Choroid plexus epithelial cell (primary cell): ENCODE data around the gene ADCYAP1.

ENCODE experiments used
- DNase-seq: peaks from one replicate; pipeline ENCODE4 v3.0.0-alpha.2; 2010; ENCODE audit warnings: low read depth
- H3K4me3 ChIP-seq: 2 replicates; pipeline ENCODE4 v1.5.1; 2011; ENCODE audit warnings: low read depth, mild to moderate bottlenecking, control low read depth, low read length, moderate library complexity
- TF ChIP-seq, protein P1 (sequence below): conservative IDR thresholded peaks from 2 replicates; pipeline ENCODE4 v1.5.1; 2011; ENCODE audit warnings: low read depth, mild to moderate bottlenecking, control low read depth, inconsistent platforms, low read length, moderate library complexity

Gene ADCYAP1

DNA sequence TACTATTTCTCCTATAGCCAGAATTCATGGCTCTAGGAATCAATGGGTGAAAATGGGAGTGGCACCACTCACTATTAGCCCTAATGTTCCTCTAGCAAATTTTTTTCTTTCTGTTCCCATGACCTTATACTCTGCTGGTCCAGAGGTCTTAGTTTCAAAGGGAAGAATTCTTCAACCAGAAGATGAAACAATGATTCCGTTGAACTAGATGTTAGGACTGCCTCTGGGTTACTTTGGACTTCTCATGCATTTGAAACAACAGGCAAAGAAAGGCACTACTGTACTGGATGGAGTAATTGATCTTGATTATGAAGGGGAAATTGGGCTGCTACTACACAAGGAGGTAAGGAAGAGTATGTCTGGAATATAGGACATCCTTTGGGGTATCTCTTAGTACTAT, 18.6 kb upstream of the ADCYAP1 start:
- TF ChIP-seq, protein P1, sequence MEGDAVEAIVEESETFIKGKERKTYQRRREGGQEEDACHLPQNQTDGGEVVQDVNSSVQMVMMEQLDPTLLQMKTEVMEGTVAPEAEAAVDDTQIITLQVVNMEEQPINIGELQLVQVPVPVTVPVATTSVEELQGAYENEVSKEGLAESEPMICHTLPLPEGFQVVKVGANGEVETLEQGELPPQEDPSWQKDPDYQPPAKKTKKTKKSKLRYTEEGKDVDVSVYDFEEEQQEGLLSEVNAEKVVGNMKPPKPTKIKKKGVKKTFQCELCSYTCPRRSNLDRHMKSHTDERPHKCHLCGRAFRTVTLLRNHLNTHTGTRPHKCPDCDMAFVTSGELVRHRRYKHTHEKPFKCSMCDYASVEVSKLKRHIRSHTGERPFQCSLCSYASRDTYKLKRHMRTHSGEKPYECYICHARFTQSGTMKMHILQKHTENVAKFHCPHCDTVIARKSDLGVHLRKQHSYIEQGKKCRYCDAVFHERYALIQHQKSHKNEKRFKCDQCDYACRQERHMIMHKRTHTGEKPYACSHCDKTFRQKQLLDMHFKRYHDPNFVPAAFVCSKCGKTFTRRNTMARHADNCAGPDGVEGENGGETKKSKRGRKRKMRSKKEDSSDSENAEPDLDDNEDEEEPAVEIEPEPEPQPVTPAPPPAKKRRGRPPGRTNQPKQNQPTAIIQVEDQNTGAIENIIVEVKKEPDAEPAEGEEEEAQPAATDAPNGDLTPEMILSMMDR, result no peak
- H3K4me3 ChIP-seq, result no peak overlapping the region
- DNase-seq, result no peak

DNA sequence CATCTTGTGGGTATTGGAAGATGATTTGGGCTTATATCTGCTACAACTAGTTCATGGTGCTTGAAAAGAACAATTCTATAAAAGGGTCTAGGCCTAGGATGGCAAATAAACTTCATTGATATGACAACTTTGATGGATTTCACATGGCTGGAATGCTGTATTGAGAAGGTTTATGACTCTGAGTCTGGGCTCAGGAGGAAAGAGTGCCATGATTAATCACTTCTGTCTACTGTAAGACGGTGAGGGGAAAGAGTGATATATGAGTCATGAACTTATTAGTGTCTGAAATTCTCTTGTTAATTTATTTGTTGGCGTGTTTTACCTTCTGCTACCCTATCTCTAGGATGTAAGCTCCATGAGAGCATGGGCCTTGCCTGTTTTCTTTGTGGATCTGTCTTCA, 17.0 kb upstream of the ADCYAP1 start:
- TF ChIP-seq, protein P1, result no peak
- DNase-seq, result no peak
- H3K4me3 ChIP-seq, result no peak overlapping the region

DNA sequence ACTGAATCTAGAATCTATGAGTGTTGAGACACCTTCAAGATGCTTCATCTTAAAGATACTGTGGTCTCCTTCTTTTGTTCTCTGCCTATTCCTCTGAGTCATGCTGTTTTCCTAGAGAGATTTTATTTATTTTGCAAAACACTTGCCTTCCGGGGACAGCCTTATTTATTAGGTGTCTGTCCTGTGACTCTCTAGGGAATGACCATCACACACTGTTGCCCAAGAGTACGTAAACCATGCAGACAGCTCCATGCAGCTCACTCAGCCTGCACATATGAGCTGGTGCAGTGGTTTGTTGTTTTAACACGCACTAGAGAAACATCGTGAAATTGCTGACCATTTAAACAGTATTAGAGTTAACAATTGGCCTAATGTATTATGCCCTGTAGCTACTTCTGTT, 12.4 kb upstream of the ADCYAP1 start:
- no peak for DNase-seq
- TF ChIP-seq, protein P1, result no peak
- no peak overlapping the region for H3K4me3 ChIP-seq

DNA sequence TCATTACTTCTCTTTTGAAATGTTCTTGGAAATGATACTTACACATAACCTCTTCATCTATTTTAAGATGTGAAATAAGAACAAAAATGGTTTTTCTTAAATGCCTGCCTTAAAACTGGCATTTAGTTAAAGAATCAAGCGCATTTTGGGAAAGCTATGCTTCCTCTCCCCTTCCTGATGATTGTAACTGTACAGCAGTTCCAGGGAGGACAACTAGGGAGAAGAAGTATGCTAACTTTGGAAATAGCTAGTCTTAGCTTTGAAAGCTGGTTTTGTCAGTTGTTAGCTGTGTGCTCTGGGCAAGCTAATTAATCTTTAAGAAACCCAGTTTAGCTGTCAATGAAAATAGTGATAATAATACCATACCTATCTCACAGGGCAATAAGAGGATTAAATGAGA, 8.4 kb upstream of the ADCYAP1 start:
- TF ChIP-seq, protein P1, result no peak
- no peak overlapping the region for H3K4me3 ChIP-seq
- DNase-seq, result no peak

DNA sequence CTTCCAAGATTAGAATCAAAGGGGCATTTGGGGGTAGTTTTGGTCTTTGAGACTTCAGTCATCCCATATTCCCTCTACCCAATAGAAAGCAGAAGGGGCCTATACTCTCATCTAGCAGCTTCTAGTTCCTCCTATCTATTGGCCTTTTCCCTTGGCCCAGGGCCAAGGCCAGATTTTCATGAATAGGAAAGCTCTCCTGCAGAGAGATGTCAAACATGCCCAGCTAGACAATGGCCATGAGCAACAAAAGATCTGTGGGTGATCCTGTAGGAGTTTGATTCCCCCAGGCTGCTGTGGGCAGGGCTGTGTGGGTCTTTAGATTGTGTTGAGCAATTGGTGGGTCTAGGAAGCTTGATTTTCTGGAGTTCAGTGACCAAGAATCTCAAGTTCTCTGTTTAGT, 2.9 kb upstream of the ADCYAP1 start:
- DNase-seq, result no peak
- H3K4me3 ChIP-seq, result no peak overlapping the region
- TF ChIP-seq, protein P1, result no peak

DNA sequence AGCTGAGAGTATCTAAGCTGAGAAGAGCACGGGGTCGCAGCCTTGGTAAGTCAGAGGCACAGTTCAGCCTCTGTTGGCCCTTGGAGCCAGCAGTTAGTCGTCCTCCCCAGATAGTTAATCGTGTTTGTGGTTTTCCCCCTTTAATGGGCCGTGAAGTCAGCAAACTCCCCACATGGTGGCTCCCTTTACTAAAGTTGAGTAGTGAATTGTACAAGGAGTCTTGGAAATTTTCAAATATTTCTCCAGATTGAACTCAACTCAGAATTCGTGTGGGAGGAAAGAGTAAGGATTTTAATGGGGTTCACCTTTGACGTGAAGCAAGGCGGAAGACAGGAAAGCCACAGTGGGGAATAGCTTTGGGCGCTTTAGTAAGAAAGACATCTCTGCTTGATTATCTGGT, 2.4 kb upstream of the ADCYAP1 start:
- TF ChIP-seq, protein P1, result peak; percentile 47
- peak; percentile 34 for DNase-seq

DNA sequence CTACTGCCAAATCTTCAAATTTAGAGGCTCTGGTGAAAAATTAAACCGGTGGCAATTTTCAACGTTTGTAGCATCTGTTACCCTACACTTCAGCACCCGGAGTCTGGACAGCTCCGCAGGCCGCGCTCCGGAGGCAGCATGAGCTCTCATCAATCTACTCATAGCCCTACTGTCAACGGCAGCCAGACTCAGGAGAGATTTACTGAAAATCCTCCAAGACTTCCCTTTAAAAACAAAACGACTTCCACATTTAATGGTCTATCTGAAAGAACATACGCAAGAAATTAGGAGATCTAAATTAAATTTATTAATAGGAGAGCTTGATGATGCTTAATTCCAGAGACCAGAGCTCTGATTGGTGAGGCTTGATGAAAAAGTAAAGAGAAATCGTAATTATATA, 970 bp upstream of the ADCYAP1 start:
- H3K4me3 ChIP-seq, result no peak overlapping the region
- DNase-seq, result peak; percentile 62
- TF ChIP-seq, protein P1, result no peak

More for the DNA sequence above, 2.4 kb upstream of the ADCYAP1 start:
- H3K4me3 ChIP-seq, result no peak overlapping the region
